K562 (cell line): ENCODE data around the gene RAG2. TPM values are rescaled to one million over a fixed set of nuclear protein-coding genes. Genes with fewer than 3 reads are reported as not detected.

Experiments used
- ATAC-seq: fragments of 200-7000 bp; cut with Tn5 transposase; 3 replicates; pipeline ENCODE4 v1.9.1; 2020; ENCODE audit warnings: moderate library complexity
- BruUV-seq: library from RNA; stranded (reverse); fragments of 400-500 nt; replicated peaks from 2 replicates; lab custom pipeline; 2021; lab: Mats Ljungman, UMichigan
- CTCF ChIA-PET: fragments of 300-600 bp; formaldehyde crosslinking; extraction: SDS; loops from one replicate; lab custom pipeline; 2021; ENCODE audit warnings: low intra/inter-chr PET ratio; lab: Yijun Ruan, JAX
- POLR2A ChIA-PET: fragments of 300-600, 350-650 bp; sonication (Branson Sonifier 250); formaldehyde crosslinking; extraction: SDS; loops from one replicate; lab custom pipeline; 2021; ENCODE audit warnings: antibody characterized with exemption, inconsistent platforms; lab: Yijun Ruan, JAX
- DNase-seq, 4 experiments: peaks; one replicate each; pipeline versions ENCODE4 v3.0.0 to v3.0.0-alpha.2; 2011 to 2018; ENCODE audit warnings: low spot score in 3 of 4, mixed read lengths in 3 of 4; ENCODE audit errors: extremely low read depth in 1 of 4
- FAIRE-seq: peaks from 2 replicates; lab custom pipeline; 2011; peaks lifted over from hg19 to GRCh38; lab: Jason Lieb, UNC
- H2AFZ ChIP-seq: 2 replicates; pipeline ENCODE4 v1.6.0; 2011; ENCODE audit warnings: low read depth, low read length, control low read depth, inconsistent platforms
- H3K27ac ChIP-seq: fragments of 200-600 bp; 3 replicates; pipeline ENCODE4 v1.8.0; 2011; ENCODE audit warnings: low read depth, mild to moderate bottlenecking, control low read depth, inconsistent platforms, low read length, moderate library complexity, mixed read lengths; ENCODE audit errors: extremely low read depth
- H3K27me3 ChIP-seq, 2 experiments: fragments of 300-600 bp in 1 of 2; 2 replicates in 1 of 2; 3 replicates in 1 of 2; pipeline versions ENCODE4 v1.6.0 to v1.8.0; 2011; ENCODE audit warnings: inconsistent platforms in 2 of 2, low read length in 2 of 2, mild to moderate bottlenecking in 1 of 2, mixed read lengths in 1 of 2, moderate library complexity in 1 of 2; ENCODE audit not compliant: control insufficient read depth in 2 of 2, insufficient read depth in 2 of 2
- H3K36me3 ChIP-seq: fragments of 300-600 bp; 3 replicates; pipeline ENCODE4 v1.8.0; 2011; ENCODE audit warnings: mild to moderate bottlenecking, low read length, inconsistent platforms; ENCODE audit not compliant: control insufficient read depth, insufficient read depth
- H3K4me1 ChIP-seq, 2 experiments: fragments of 200-600 bp in 1 of 2; replicated peaks in 1 of 2; 2 replicates in 1 of 2; 3 replicates in 1 of 2; pipeline versions ENCODE4 v1.5.1 to v1.8.0; 2011; ENCODE audit warnings: inconsistent platforms in 2 of 2, low read length in 2 of 2, mild to moderate bottlenecking in 1 of 2, mixed read lengths in 1 of 2, moderate library complexity in 1 of 2; ENCODE audit not compliant: control insufficient read depth in 2 of 2, insufficient read depth in 2 of 2
- H3K4me2 ChIP-seq: 2 replicates; pipeline ENCODE4 v1.6.1; 2011; ENCODE audit warnings: low read length, control low read depth, inconsistent platforms, mixed read lengths; ENCODE audit not compliant: insufficient read depth
- H3K4me3 ChIP-seq: fragments of 200-600 bp; sonication (generic), shearing (Covaris generic); 2 replicates; pipeline ENCODE4 v1.5.1; 2016; ENCODE audit warnings: control low read depth, inconsistent platforms
- H3K79me2 ChIP-seq: fragments of 200-600 bp; 3 replicates; pipeline ENCODE4 v1.8.0; 2011; ENCODE audit warnings: low read length, inconsistent platforms; ENCODE audit not compliant: control insufficient read depth, insufficient read depth
- H3K9ac ChIP-seq, 2 experiments: 2 replicates each; pipeline versions ENCODE4 v1.6.0 to v1.6.1; 2011; ENCODE audit warnings: low read depth in 2 of 2, low read length in 2 of 2, control low read depth in 1 of 2, inconsistent platforms in 1 of 2, mild to moderate bottlenecking in 1 of 2, mixed read lengths in 1 of 2; ENCODE audit not compliant: insufficient read depth in 1 of 2
- H3K9me1 ChIP-seq: one replicate; pipeline ENCODE4 v1.6.0; 2011; ENCODE audit warnings: inconsistent platforms, mild to moderate bottlenecking, low read length, moderate library complexity; ENCODE audit not compliant: control insufficient read depth, insufficient read depth
- H3K9me3 ChIP-seq: replicated peaks from 2 replicates; pipeline ENCODE4 v1.5.1; 2011; ENCODE audit warnings: low read depth, low read length, inconsistent platforms; ENCODE audit not compliant: control insufficient read depth, insufficient read depth
- H4K20me1 ChIP-seq: replicated peaks from 2 replicates; pipeline ENCODE4 v1.6.1; 2011; ENCODE audit warnings: low read length, inconsistent platforms, mixed read lengths; ENCODE audit not compliant: control insufficient read depth, insufficient read depth
- BCOR ChIP-seq: fragments of 450-650 bp; IDR thresholded peaks from 2 replicates; pipeline ENCODE4 v1.6.1; 2016
- CREBBP ChIP-seq: IDR thresholded peaks from one replicate; pipeline ENCODE4 v1.6.1; 2012; ENCODE audit warnings: low read depth, mild to moderate bottlenecking, control low read depth, inconsistent platforms, low read length
- DACH1 ChIP-seq: fragments of 450-650 bp; IDR thresholded peaks from 2 replicates; pipeline ENCODE4 v1.6.1; 2018; ENCODE audit not compliant: partially characterized antibody
- HEY1 ChIP-seq: fragments of 250-450 bp; sonication (Bioruptor Pico); IDR thresholded peaks from 2 replicates; pipeline ENCODE4 v1.5.0; 2020; ENCODE audit warnings: mild to moderate bottlenecking, moderate library complexity, borderline replicate concordance
- RBM15 ChIP-seq: fragments of 200-400 bp; formaldehyde crosslinking; IDR thresholded peaks from 2 replicates; pipeline ENCODE4 v1.6.1; 2018; ENCODE audit warnings: mild to moderate bottlenecking, low read length, moderate library complexity; ENCODE audit not compliant: insufficient read depth
- SUPT5H ChIP-seq: fragments of 450-650 bp; IDR thresholded peaks from 2 replicates; pipeline ENCODE4 v1.6.1; 2016
- U2AF1 ChIP-seq: fragments of 200-400 bp; formaldehyde crosslinking; optimal IDR thresholded peaks from 2 replicates; pipeline ENCODE3; 2017; ENCODE audit warnings: mild to moderate bottlenecking, low read depth, low read length, moderate library complexity
- WGBS: fragments of 100-300 bp; shearing (Covaris generic); methylation state at CpG from one replicate; pipeline ENCODE4 v1.1.6; 2016; ENCODE audit warnings: low coverage, mixed read lengths; ENCODE audit not compliant: insufficient coverage; ENCODE audit errors: missing lambda C conversion rate; 5-methylcytosine and 5-hydroxymethylcytosine counted together
- in situ Hi-C: fragments of 300-500 bp; cut with MboI; formaldehyde crosslinking; loops from 4 replicates; pipeline ENCODE4 v1.15.0; 2018; ENCODE audit warnings: inconsistent platforms, mixed read lengths
- intact Hi-C: fragments of 100-400 bp; cut with micrococcal nuclease; formaldehyde crosslinking; loops from 2 replicates; pipeline ENCODE4 v1.14.2; 2022
- polyA plus RNA-seq, 8 experiments: library from polyadenylated mRNA; depleted of rRNA in 4 of 8; stranded (reverse) in 5 of 8; unstranded in 3 of 8; fragments of >200 nt; fragmentation: Nextera tagmentation in 2 of 8; fragmentation: Illumina TruSeq in 1 of 8; extraction: Ambion mirVana in 2 of 8; extraction: Trizol in 1 of 8; gene quantifications; 2 replicates each; pipeline versions ENCODE4 v1.2.1 to v1.2.3, GENCODE V29; 2011 to 2014; ENCODE audit warnings: inconsistent platforms in 1 of 8, missing spikeins in 1 of 8
- total RNA-seq, 7 experiments: library from RNA; depleted of rRNA in 6 of 7; stranded (reverse); fragments of >200 nt in 6 of 7; fragmentation: Illumina TruSeq in 2 of 7; extraction: Trizol in 2 of 7; gene quantifications; 2 replicates each; pipeline versions ENCODE4 v1.2.1 to v1.2.3, GENCODE V29; 2011 to 2021; ENCODE audit warnings: low replicate concordance in 1 of 7
- TF ChIP-seq, protein P1 (sequence below): IDR thresholded peaks from 2 replicates; pipeline ENCODE4 v1.6.1; 2011; ENCODE audit warnings: borderline replicate concordance, low read depth, mild to moderate bottlenecking, moderate library complexity, low read length; ENCODE audit not compliant: insufficient read depth, poor library complexity, severe bottlenecking

The RAG2 gene
- total and polyA plus RNA-seq, 9 of the 15 experiments (the other 6 are each of a cell fraction or from before 2014, with no cell fraction given) = 0.06 to 2.7 (median 0.26) TPM; not detected in 3

DNA sequence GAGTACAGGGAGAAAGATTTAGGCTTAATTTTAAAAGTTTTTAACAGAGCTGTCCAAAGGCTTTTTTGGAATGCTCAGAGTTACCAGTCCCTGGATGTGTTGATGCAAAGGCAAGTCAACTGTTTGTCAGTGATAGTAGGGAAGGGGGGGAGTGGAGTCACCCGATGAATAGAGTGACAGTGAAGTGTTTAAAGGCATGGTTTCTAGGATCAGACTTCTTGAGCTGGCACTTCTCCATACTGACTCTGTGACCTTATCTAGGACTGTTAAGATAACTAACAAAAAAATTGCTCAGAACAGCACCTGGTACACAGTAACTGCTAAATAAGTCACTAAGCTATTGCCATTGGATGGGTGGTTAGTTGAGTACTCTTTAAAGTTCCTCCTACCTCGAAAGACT is 11.3 kb upstream of the RAG2 start (continued):
- TF ChIP-seq, protein P1, sequence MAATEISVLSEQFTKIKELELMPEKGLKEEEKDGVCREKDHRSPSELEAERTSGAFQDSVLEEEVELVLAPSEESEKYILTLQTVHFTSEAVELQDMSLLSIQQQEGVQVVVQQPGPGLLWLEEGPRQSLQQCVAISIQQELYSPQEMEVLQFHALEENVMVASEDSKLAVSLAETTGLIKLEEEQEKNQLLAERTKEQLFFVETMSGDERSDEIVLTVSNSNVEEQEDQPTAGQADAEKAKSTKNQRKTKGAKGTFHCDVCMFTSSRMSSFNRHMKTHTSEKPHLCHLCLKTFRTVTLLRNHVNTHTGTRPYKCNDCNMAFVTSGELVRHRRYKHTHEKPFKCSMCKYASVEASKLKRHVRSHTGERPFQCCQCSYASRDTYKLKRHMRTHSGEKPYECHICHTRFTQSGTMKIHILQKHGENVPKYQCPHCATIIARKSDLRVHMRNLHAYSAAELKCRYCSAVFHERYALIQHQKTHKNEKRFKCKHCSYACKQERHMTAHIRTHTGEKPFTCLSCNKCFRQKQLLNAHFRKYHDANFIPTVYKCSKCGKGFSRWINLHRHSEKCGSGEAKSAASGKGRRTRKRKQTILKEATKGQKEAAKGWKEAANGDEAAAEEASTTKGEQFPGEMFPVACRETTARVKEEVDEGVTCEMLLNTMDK = no peak

DNA sequence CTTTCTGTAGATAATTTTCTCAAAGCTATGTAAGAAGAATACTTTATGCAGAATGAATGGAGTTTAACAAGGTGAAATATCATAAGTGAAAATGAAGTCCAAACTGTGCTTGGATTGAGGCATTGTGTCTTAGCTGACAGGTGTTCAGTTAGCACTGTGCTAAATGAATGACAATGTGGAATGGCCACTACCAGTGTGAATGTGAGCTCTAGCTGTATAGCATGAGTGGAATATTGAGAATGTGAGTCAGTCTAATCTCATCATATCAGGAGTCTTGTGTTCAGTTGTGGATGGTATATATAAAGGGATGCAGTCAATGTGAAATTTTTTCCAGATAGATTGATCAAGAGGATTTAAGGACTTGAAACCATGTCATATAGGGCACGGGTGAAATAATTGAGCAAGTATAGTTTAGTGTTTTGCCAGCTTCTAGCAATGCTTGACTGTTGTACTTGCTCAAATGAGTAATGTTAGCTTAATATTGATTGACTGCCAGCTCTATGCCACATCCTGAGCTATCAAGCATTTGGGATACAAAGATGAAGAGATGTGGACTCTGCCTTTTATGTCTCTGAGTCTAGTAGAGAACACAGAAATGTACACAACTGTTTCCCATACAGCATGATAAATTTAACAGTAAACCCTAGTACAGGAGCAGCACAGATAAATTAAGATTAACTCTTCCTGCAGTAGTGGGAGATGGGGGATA is 10.6 kb upstream of the RAG2 start:
- H3K4me2 ChIP-seq = no peak overlapping the region
- H3K9me1 ChIP-seq = no peaks in the 10 kb centered on the region
- intact Hi-C loops = no loop called here
- no peaks in the 10 kb centered on the region for H3K4me1 ChIP-seq
- no peak overlapping the region for H3K9ac ChIP-seq
- DNase-seq (no peak), FAIRE-seq (no peak), ATAC-seq (no peak)
- no peak overlapping the region for H2AFZ ChIP-seq
- no peaks in the 10 kb centered on the region for H3K27me3 ChIP-seq
- ChIA-PET POLR2A (interaction anchor here (1.0 to 1.9 kb wide), 2 partner anchors 10 to 14 kb away, joined by 4 to 5 read pairs; partner anchors contain the start of gene IFTAP), CTCF (no interaction called here)
- H4K20me1 ChIP-seq = no peaks in the 10 kb centered on the region; the same call in 1 of the 2 replicates
- 0% methylated on average over 1 of the region's 1 CpG for WGBS
- no peaks in the 10 kb centered on the region for H3K79me2 ChIP-seq
- no peak overlapping the region for H3K4me3 ChIP-seq
- H3K9me3 ChIP-seq = no peaks in the 10 kb centered on the region
- H3K36me3 ChIP-seq = no peaks in the 10 kb centered on the region
- H3K27ac ChIP-seq = no peak overlapping the region
- no TSS peak for BruUV-seq
- in situ Hi-C loops = no loop called here
- TF ChIP-seq DACH1 (no peak), RBM15 (no peak), CREBBP (no peak), HEY1 (CRISPR knock-in tag) (no peak), BCOR (no peak), SUPT5H (no peak), U2AF1 (no peak)
